ENCODE data around the gene SCAANT1.
A peak's percentile ranks its signal among the peaks of the same experiment; 100 is the strongest.

The SCAANT1 gene

DNA sequence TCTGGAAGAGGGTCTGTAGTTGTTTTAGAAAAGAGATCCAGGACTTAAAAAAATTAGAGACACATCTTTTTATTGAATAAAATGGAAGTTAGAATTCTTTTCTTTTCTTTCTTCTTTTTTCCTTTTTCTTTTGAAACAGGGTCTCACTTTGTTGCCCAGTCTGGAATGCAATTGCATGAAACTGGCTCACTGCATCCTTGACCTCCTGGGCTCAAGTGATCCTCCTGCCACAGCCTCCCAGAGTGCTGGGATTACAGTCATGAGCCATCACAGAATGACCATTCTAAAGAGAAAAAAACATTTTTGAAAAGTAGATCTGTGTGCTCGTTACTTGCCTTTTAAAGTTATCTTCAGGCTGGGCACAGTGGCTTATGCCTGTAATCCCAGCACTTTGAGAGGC lies 45.0 kb downstream of the SCAANT1 start:
- H3K27ac ChIP-seq: no peak overlapping the region
- TF ChIP-seq, protein P1, sequence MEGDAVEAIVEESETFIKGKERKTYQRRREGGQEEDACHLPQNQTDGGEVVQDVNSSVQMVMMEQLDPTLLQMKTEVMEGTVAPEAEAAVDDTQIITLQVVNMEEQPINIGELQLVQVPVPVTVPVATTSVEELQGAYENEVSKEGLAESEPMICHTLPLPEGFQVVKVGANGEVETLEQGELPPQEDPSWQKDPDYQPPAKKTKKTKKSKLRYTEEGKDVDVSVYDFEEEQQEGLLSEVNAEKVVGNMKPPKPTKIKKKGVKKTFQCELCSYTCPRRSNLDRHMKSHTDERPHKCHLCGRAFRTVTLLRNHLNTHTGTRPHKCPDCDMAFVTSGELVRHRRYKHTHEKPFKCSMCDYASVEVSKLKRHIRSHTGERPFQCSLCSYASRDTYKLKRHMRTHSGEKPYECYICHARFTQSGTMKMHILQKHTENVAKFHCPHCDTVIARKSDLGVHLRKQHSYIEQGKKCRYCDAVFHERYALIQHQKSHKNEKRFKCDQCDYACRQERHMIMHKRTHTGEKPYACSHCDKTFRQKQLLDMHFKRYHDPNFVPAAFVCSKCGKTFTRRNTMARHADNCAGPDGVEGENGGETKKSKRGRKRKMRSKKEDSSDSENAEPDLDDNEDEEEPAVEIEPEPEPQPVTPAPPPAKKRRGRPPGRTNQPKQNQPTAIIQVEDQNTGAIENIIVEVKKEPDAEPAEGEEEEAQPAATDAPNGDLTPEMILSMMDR (conservative IDR thresholded peaks at IDR 0.05): no peak

DNA sequence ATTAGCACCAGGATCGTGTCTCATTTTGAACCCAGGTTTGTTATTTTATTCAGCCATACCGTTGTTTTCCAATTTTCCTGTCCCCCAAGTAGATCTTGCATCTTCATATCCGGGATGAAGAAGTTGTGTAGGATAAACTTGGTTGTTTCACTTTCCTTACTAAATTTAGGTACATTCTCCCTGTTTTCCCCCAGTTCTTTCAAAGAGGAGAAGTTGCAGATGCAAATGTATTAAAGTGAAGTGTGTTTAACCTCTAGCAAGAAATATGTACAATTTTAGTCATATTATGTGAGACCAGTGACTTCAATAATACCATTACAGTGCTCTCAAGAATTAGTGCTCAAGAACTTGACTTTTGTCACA lies 47.2 kb downstream of the SCAANT1 start:
- TF ChIP-seq, protein P1 (conservative IDR thresholded peaks at IDR 0.05): no peak
- H3K27ac ChIP-seq: peak overlapping the region; percentile 99

DNA sequence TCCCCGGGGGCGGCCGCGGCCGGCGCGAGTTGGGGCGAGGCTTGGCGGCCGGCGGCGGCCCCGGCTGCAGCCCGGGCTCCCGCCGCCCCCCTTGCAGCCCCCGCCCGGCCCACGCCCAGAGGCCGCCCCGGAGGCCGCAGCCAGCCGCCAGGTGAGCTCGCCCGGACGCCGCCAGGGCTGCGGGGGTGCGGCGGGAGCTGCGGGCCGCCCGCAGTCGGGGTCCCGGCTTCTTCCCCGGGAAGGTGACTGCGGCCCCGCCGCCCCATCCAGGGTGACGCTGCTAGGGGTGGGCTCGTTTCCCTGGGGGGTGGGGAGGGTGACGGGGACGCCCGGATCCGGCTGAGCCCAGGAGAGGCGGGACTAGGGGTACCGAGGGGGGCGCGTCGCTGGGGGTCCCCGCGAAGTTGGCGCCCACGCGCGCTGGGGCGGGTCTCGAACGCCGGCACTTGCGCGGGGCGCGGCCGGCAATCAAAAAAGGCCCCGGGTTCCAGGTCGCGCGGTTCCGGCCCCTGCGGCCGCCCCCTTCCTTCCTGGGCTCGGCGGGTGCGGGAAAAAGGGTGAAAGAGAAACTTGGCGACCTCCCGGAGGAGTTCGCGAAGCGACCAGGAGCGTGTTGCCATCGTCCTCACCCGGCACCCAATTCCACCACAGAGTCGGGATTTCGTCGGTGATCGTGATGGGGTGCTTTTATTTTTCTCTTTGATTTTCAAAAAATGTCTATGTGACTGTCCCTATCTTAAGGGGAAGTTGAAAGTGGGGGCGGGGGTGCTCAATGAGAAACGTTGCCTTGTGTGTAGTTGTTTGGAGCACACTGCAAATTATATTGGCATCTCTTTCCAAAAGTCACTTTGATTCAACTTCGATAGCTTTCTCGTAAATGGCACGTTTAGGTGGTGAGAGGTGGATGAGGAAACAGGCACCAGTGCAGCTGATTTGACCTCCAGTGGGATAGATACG lies 47.9 kb downstream of the SCAANT1 start:
- peak overlapping the region; percentile 99 for H3K27ac ChIP-seq

DNA sequence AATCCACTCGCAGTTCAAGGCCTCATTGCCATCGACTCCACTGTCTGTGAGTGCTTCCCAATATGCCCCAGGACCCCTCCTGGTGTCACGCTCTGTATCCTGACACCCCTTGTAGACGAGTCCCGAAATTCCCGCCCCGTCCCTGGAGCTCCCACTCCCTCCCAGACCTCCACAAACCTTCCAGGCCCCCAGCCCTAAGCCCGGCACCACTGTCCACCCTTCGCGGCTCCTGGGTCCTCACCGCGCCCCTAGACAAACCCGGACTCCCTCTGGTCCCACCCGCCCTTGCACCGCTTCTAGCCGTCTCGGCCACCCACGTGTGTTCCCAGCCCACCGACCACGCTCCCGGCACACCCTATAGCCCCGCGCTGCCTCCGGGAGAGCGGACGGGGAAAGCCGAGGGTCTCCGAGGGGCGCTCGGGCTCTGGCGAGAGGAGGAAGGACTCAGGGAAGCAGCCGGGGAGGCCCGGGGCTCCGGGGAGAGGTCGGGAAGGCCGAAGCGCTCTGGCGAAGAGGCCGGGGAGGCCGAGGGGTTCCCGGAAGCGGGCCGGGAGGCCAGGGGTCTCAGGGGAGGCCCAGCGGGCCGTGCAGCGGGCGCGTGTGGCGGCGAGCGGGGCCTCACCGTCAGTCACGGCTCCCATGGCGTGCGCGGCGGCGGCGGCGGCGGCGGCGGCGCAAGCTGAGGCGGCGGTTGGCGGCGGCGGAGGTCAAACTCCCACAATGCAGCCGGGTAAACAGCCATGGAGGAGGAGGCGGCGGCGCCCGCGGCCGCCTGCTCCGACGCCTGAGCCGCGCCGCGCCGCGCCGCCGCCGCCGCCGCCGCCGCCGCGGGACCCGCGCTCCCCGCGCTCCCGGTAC lies 48.8 kb downstream of the SCAANT1 start, which contains the start of the genes ATXN7 and THOC7:
Gene ATXN7, plus strand, starts transcription at position 718 of the 858 bp plus-strand sequence. CDS start 48,732 bp downstream, outside the sequence.
Gene THOC7, minus strand, starts transcription at position 656 of the 858 bp plus-strand sequence. Its CDS starts 15 bp downstream, at position 641.
- H3K27ac ChIP-seq: peak within 1 kb of the TSS; percentile 99
- TF ChIP-seq, protein P1 (conservative IDR thresholded peaks at IDR 0.05): no peak

More for the DNA sequence above, 47.9 kb downstream of the SCAANT1 start:
- TF ChIP-seq, protein P1 (conservative IDR thresholded peaks at IDR 0.05): no peak

DNA sequence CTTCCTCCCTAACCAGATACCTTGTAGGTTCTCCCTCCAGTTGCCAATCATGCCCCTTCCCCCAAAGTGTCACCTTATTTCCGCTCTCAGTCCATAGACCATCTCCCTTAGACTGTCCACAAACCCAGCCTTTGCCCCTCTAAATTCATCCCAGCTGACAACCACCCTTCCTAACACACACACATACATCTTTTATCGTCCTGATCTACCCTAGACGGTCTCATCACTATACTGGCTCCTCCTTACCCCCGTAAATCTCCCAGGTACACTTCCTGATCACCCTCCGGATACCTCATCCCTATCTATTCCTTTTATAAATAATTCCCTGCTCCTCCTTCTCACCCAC lies 49.4 kb downstream of the SCAANT1 start:
- H3K27ac ChIP-seq: peak overlapping the region; percentile 99

More for the DNA sequence above, 49.4 kb downstream of the SCAANT1 start:
- TF ChIP-seq, protein P1 (conservative IDR thresholded peaks at IDR 0.05): no peak
